GM19372 (cell line): ENCODE results near the gene KLHL40.

Experiments used
- ATAC-seq: cut with Tn5 transposase; IDR thresholded peaks from one replicate; pipeline ENCODE4 v1.9.1; 2021; ENCODE audit warnings: mild to moderate bottlenecking, low read depth, moderate library complexity; ENCODE audit not compliant: unreplicated experiment

The KLHL40 gene

DNA sequence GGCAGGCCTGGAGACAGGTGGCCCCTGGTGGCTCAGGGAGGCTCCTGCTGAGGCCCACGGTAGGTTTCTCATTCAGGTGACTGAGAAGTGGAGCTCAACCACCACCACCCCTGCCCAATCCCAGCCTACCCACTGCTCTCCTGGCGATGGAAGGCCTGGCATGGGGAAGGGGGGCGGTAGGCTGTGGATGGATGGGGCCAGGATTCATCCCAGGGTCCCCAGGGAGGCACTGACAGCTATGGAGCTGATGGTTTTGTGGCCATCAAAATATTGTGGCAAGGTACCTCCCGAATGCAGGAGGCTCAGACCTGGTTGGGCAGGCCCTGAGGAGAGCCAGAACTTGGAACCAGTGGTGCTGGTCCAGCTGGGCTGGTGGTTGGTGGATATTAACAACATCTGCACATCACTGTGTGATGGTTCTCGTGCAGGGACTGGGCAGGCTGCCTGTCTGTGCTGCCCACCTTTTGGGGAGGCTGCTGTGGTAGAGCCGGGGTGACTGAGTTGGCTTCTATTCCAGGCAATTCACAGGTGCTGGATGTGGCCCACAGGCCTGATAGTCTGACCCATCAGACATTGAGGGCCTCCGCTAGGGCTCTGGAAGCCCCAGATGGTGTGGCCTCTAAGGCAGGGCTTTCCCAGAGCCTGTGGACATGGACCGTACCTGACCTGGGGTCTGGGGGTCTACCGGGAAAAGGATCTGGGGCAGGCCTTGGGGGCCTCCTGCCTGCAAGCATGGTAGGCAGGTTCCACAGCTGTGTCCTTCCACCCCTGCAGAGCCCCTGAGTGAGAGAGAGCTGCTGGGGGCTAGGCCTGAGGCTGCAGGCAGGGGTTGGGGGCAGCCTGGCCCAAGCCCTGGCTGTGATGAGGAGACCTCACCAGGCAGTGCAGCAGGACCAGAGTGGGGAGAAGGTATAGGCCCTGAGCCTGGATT, 28.4 kb upstream of the KLHL40 start:
- no peak for ATAC-seq

DNA sequence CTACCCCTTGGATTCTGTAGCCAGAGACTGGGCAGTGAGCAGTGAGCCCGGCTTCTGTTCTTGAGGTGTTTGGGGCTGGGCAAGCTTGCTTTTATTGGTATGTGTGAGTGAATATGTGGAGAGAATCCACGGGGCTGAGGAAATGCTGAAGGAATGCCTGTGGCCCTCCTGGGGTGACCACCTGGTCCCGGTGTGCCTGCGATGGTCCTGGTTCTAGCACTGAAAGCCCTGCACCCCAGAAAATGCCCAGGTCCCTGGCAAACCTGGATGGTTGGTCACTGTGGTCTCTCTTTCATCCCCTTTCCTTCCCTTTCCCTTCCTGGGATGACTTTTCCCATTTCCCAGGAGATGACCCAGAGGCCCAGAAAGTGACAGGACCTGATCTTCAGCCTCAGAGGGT, 27.7 kb upstream of the KLHL40 start:
- ATAC-seq: no peak

DNA sequence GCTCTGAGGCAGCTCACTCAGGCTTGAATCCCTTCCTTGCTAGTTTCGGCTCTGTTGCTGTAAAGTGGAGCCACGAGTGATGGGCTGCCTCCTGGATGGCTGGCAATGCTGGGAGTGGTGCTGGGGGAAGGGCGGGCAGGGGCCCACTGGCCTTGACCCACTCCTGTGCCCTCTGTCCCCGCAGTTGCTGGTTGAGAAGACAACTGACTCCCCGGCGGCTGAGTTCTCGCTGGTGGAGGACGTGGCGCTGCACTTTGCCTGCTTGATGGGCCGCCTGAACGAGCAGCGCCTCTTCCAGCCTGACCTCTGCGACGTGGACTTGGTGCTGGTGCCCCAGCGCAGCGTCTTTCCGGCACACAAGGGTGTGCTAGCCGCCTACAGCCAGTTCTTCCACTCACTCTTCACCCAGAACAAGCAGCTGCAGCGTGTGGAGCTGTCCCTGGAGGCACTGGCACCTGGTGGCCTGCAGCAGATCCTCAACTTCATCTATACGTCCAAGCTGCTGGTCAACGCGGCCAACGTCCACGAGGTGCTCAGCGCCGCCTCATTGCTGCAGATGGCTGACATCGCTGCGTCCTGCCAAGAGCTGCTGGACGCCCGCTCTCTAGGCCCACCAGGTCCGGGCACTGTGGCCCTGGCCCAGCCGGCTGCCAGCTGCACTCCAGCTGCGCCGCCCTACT, 27.1 kb upstream of the KLHL40 start:
- no peak for ATAC-seq

DNA sequence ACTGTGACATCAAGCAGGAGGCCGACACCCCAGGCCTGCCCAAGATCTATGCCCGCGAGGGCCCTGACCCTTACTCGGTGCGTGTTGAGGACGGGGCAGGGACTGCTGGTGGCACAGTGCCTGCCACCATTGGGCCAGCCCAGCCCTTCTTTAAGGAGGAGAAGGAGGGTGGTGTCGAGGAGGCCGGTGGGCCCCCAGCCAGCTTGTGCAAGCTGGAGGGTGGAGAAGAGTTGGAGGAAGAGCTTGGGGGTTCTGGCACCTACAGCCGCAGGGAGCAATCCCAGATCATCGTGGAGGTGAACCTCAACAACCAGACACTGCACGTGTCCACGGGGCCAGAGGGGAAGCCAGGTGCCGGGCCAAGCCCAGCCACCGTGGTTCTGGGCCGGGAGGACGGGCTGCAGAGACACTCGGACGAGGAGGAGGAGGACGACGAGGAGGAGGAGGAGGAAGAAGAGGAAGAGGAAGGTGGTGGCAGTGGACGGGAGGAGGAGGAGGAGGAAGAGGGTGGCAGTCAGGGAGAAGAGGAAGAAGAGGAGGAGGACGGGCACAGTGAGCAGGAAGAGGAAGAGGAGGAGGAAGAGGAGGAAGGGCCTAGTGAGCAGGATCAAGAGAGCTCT, 26.5 kb upstream of the KLHL40 start:
- no peak for ATAC-seq

DNA sequence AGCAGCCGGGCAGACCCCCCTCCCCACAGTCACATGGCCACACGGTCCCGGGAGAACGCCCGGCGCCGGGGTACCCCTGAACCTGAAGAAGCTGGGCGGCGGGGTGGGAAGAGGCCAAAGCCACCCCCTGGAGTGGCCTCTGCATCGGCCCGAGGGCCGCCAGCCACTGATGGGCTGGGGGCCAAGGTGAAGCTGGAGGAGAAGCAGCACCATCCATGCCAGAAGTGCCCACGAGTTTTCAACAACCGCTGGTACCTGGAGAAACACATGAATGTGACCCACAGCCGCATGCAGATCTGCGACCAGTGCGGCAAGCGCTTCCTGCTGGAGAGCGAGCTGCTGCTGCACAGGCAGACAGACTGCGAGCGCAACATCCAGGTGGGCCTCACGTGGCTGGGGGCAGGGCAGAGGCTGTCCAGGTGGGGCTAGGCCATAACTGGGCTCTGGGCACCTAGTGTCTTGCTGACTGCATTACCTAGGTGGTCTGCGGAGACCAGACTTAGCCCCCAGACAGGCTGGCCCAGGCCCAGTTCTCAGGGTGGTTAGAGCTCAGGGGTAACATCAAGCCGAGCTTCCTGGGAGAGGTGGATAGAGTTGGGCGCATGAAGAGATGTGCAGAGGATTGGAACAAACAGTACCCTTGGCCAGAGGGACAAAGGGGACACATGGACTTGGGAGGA, 25.7 kb upstream of the KLHL40 start:
- ATAC-seq: no peak

DNA sequence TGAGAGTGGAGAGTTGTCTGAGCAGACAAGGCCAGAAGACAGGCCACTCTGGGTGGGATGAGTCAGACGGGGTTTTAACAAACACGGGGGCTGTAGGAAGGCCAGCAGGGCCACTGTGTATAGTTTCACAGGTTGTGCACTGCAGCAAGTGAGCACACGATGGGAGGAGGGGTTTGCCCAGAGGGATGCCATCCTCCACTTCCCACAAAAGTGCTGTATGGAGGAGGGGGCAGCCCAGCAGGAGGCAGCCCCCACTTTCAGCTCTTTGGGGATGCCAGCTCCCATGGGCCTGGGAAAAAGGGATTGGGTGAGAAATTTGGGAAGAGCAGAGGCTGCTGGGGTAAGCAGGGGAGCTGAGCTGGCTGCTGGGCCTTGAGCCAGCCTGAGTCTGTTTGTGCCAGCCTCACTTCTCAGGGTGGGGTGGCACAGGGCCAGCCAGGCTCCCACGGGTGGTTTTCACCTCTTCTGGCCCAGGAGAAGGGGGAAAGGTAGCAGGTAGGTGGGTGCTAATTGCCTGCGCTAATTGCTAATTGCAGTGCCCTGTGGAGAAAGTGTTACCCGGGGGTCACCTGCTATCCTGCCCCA, 25.1 kb upstream of the KLHL40 start:
- ATAC-seq: no peak

DNA sequence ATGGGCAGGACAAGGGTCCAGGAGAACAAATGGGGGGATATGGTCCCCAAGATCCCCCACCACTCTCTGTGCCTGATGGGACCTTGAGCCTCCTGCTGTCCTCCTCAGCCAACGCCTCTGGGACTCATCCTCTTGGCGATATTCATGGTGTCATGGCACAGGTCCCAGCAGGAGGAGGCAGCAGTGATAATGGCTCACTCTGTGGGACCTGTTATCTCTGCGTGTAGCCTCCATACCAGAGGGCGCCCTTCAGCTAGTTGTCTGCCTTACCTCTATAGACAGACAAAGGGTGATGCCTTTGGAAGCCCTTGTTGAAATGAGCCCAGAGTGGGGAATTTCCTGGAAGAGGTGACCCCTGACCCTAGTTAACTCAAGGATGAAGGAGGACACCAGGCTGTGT, 24.4 kb upstream of the KLHL40 start:
- no peak for ATAC-seq

DNA sequence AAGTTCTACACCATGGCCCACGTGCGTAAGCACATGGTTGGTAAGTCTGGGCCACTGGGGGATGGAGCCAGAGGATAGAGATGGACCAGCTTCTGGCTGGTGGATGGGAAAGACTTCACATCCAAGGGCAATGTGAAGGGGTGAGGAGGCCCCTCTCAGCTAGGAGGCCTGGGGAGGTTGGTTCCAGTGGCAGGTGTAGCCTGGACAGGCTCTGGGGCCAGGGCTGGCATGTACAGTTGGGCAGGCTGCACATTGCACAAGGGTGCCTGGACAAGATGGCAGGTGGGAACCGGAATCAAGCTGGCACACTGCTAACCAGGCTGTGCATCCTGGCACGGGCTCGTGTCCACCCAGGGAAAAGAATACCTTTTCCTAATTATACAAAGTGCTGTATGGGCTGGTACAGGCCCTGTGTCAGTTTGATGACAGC, 23.7 kb upstream of the KLHL40 start:
- ATAC-seq: no peak

DNA sequence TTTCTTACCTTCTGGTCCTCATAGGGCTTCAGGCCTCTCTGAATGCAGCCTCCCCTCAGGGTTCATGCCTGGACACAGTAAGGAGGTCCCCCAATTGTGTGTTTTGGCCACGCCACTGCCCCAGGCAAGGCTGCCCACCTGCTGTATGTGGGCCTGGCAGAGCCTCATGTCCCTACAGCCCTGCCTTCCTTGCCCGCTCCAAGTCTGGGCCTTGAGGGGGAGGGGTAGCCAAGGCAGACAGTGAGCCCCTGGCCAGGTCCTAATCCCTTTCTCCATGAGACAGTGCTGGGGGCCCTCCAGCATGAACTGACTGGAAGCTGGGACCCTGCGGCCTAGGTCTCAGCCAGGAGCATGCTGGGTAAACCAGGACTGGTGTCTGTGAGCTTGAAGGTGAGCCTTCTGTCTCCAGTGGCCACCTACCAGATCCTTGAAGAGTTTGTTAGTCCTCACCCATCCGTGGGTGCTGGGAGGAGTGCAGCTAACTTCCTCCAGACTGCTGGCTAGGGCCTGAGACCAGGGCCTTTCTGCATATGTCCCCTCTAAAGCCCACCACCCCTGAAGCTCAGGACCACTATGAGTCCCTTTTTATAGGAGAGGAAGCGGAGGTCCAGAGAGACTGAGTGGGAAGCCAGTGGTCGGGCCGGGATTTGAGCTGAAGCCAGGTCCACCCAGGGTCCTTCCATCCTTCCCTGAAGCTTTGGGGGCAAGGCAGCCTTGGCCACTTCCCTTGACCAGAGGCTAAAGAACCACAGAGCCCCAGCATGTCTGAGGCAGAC, 23.1 kb upstream of the KLHL40 start:
- no peak for ATAC-seq

DNA sequence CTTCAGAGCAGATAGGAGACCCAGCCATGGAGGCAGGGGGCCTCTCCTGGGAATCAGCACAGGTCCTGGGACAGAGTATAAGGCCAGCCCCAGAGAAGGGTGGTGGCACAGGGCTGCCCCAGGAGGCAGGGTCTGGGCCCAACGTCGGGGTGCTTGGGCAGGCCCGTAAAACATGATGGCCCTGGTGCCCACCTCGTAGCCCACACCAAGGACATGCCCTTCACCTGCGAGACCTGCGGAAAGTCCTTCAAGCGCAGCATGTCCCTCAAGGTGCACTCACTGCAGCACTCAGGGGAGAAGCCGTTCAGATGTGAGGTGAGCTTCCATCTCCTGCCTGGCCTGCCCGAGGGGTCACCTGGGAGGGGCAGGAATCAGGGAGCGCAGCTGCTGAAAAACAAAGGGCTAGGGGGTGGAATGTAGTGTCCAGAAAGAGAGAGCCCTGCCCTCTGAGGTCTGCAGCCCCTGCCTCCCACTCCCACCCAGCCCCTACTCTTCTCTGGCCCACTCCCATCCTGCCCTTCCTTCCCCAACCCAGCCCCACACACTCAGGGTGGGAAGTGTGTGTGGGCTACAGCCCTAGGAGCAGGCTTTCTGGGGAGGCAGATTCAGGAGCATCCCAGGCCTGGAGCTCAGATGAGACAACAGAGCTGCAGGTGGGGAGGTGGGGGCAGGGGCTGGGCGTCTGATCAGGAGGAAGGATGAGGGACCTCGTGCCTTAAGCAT, 22.4 kb upstream of the KLHL40 start:
- ATAC-seq: no peak

DNA sequence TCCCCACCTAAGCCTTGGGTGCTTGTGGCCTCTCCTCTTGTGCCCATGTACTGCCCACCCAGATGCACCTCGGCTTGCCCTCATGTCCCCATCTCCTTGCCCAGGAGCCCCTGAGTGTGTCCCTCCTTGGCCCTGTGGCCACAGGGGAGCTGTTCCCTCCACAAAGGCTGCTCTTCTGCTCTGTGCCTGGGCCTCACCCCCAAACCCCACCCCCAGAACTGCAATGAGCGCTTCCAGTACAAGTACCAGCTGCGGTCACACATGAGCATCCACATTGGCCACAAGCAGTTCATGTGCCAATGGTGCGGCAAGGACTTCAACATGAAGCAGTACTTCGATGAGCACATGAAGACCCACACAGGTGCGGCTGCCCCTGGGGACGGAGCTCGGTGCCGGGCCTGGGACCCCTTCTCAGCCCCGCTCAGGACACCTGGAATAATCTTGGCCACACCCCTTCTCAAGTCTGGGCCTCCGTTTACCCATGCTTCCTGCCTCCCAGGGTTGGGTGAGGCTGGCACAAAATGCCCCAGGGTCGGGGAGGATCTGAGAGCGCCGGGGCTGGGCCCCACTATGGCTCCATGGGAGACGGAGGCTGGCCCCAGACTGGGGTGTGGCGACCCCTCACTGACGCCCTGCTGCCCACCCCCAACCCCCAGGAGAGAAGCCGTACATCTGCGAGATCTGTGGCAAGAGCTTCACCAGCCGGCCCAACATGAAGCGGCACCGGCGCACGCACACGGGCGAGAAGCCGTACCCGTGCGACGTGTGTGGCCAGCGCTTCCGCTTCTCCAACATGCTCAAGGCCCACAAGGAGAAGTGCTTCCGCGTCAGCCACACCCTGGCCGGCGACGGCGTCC, 21.5 kb upstream of the KLHL40 start:
- no peak for ATAC-seq

DNA sequence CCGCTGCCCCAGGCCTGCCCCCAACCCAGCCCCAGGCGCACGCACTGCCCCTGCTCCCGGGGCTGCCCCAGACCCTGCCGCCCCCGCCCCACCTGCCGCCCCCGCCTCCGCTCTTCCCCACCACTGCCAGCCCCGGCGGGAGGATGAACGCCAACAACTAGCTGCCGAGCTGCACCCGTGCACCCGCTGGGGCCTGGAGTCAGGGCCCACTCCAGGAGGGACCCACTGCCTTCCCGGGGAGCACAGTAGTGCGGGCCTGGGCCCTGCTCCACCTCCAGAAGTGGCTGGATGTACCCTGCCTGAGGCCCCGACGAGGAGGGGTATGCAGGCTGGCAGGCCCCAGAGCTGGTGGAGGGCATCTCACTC, 20.9 kb upstream of the KLHL40 start:
- ATAC-seq: no peak

DNA sequence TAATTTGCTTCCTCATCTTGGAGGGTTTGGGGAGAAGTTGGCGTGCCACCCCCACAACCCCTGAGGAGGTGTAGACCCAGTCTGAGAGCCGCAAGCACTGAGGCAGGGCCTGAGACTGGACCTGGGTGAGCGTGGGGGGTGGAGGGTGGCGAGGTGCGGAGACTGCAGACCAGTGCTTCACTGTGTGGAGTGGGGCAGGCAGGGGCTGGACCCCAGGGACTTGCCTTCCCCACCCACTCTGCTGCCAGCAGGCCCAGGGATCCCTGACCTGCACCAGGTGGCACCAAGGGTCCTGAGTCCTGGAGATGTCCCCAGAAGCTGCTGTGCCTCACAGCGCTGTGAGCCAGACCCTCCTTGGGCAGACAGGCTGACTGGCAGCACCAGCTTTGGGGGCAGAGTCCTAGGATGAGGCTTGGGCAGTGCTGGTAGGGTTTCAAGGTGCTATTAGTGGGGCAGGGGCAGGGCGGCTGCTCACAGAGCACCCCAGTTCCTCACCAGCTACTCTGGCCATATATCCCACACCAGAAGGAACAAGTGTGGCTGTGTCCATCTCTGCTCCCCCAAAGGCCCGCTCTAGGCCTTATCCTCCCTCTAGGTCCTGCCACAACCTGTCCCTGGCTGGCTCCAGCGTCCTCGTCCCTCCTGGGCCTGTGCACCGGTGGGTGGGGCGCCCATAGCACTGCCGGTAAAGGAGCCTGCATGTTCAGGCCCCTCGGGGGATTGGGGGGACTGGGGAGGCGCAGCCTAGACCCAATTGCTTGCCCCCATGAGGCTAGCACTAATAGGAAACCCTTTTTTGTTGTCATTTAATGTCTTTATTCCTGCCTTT, 20.1 kb upstream of the KLHL40 start:
- no peak for ATAC-seq

DNA sequence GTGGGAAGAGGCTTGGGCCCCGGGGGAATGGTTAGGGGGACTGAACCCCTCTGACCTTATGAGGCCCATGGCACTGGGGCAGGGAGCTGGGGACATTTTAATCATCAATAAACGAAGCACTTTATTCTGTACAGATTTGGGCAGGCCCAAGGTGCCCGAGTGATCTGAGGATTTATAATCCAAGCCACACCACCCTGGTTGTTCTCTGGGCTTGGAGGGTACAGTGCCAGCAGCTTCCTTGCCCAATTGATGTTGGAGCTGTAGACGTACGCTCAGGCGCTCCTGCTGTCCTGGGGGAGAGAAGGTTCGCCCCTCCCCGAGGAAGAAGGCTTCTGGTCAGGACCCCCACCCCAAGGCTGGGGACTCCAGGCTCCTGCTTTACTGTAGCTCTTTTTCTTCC, 19.3 kb upstream of the KLHL40 start:
- ATAC-seq: no peak

DNA sequence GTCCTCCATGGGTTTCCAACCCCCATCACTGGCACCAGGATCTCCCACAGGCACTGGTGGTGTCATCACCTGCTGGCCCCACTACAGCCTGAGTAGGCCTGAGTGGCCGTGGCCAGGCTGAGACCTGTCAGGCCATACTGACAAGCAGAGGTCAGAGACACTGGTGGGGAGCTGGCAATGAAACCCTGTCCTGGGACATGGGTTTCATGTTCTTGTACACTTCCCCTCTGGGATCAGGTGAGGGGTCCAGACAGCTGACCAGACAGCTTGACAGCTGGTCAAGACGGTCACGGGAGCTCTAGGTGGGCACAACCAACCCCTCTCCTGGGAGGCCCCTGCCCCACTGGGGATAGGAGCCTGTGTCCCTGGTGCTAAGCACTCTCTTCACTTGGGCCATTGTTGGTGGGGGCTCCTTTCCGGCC, 18.7 kb upstream of the KLHL40 start:
- ATAC-seq: no peak

DNA sequence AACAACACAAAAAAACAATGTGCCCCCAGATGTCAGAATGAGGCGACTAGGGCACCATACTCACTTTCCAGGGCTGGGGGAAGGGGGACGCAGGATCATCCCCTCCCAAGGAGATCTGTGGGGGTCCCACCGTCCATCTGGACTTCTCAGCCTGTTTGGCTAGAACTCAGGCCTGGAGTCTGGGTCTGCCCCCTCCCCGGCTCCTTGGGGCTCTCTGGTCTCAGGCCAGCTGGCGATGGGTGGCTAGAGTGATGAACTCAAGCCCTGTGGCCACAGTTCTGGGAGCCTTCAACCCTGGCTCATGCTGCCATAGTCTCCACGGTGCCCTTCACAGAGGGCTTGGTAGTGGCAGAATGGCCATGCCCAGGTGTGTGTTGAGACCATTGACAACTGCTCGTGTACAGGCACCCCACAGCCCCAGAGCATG, 18.2 kb upstream of the KLHL40 start:
- no peak for ATAC-seq
